Glutamatergic neuron (in vitro differentiated cells): ENCODE measurements around the gene SRGAP3. TPM values are rescaled to one million over a fixed set of nuclear protein-coding genes. Genes with fewer than 3 reads are reported as not detected.
A peak's percentile ranks its signal among the peaks of the same experiment; 100 is the strongest.
"Not testable (repeated sequence)": the region's sequence is repeated elsewhere in the genome, so short reads cannot be mapped to it uniquely, and the experiment has no call there.

Experiments
- DNase-seq: peaks from one replicate; pipeline ENCODE4 v3.0.0; 2022
- H3K27ac Mint-ChIP-seq: one replicate; pipeline ENCODE4 v1.8.0; 2020; ENCODE audit warnings: mild to moderate bottlenecking, mixed read lengths, inconsistent platforms; ENCODE audit not compliant: unreplicated experiment
- H3K27me3 Mint-ChIP-seq: one replicate; pipeline ENCODE4 v1.8.0; 2020; ENCODE audit warnings: mild to moderate bottlenecking, moderate library complexity, mixed read lengths, inconsistent platforms; ENCODE audit not compliant: unreplicated experiment
- H3K36me3 Mint-ChIP-seq: one replicate; pipeline ENCODE4 v1.8.0; 2020; ENCODE audit warnings: mild to moderate bottlenecking, mixed read lengths, inconsistent platforms; ENCODE audit not compliant: unreplicated experiment
- H3K4me1 Mint-ChIP-seq: one replicate; pipeline ENCODE4 v1.8.0; 2020; ENCODE audit warnings: mild to moderate bottlenecking, low read depth, mixed read lengths, inconsistent platforms; ENCODE audit not compliant: unreplicated experiment
- H3K4me3 Mint-ChIP-seq: one replicate; pipeline ENCODE4 v1.8.0; 2020; ENCODE audit warnings: mild to moderate bottlenecking, mixed read lengths, inconsistent platforms; ENCODE audit not compliant: unreplicated experiment
- H3K9me3 Mint-ChIP-seq: one replicate; pipeline ENCODE4 v1.8.0; 2020; ENCODE audit warnings: mild to moderate bottlenecking, moderate library complexity, mixed read lengths, inconsistent platforms; ENCODE audit not compliant: unreplicated experiment
- CTCF ChIP-seq: fragments of 200-600 bp; sonication (generic); IDR thresholded peaks from one replicate; pipeline ENCODE4 v1.5.0; 2021; ENCODE audit not compliant: partially characterized antibody, unreplicated experiment
- total RNA-seq: library from RNA; stranded (reverse); fragmentation: NEBNext Ultra II Directional; extraction: Animal tissue kit (Norgen Biotek cat#: 25700); gene quantifications from one replicate; pipeline ENCODE4 v1.2.1, GENCODE V29; 2021; ENCODE audit not compliant: unreplicated experiment

The SRGAP3 gene
- total RNA-seq, 1 donor from 2014 or later: 197 TPM

DNA sequence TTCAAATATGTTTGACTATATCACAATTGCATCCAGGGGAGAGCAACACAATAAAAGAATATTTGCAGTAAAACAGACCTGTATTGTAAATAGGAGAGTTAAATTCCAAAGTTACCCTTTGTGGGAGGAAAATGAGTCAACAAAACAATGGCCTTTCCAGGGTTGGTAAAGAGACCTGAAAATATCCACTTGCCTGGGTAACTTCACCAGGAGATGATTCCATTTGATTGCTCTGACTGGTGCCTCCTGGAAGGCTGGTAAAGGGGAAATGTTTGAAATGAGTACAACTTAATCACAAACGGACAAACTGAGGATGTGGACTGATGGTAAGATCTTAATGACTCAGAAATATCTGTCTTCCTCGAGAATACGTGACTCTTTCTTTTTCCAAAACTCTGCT, 43.6 kb upstream of the SRGAP3 start:
- peaks cover 23% of the 10 kb centered on the region for H3K4me1 Mint-ChIP-seq
- H3K36me3 Mint-ChIP-seq: no peaks in the 10 kb centered on the region
- no peak for TF ChIP-seq CTCF
- peaks cover 1% of the 10 kb centered on the region for H3K9me3 Mint-ChIP-seq
- H3K27ac Mint-ChIP-seq: peak overlapping the region; percentile 76
- no peaks in the 10 kb centered on the region for H3K27me3 Mint-ChIP-seq
- no peak for DNase-seq
- H3K4me3 Mint-ChIP-seq: no peak overlapping the region

DNA sequence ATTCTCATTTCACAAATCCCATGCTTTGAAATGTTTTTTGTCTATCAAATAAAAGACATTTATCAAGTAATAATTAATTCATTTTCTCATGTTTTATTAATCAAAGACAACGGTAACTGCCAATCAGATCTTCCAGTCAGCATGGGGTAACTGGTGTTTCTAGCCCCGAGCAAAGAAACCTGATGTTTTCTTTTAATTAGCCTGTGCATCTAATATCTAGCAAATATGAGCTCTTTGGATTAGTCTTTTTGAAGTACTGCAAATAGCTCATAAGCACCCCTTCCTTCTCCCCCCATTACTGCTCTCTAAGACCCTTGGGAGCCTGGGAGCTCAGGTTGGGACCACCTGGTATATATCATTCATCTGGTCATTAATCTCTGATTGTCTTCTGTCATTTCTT, 43.1 kb upstream of the SRGAP3 start:
- no peak for DNase-seq
- Mint-ChIP-seq H3K36me3 (no peaks in the 10 kb centered on the region), H3K9me3 (peaks cover 1% of the 10 kb centered on the region), H3K4me3 (peak overlapping the region; percentile 64), H3K27ac (peak overlapping the region; percentile 76), H3K27me3 (no peaks in the 10 kb centered on the region), H3K4me1 (peaks cover 23% of the 10 kb centered on the region)
- no peak for TF ChIP-seq CTCF

DNA sequence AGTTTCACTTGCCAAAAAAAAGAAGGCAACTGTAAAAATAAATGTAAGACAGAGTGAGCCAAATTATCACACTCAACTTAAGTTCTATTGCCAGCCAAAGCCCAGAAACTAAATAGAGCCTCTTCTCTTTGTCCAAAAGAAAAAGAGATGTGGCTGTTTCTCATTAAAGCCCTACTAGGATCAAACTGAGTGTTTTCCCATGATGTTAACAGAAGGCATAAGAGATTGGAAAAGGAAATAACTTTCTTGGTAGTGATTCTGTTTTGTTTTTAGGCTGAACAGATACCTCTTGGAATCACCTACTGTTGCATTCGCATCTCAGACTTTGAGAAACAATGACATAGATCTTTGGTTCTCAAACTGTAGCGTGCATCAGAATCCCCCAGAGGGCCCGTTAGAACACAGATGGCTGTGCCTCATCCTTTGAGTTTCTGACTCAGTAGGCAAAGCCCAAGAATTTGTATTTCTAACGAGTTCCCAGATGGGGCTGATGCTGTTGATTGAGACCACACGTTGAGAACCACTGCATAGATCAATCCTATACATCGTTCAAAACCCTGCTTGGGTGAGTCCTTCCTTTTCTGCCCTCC, 42.5 kb upstream of the SRGAP3 start:
- Mint-ChIP-seq H3K27ac (peak overlapping the region; percentile 76), H3K36me3 (no peaks in the 10 kb centered on the region), H3K27me3 (no peaks in the 10 kb centered on the region), H3K4me1 (peaks cover 23% of the 10 kb centered on the region), H3K4me3 (peak overlapping the region; percentile 64), H3K9me3 (peaks cover 1% of the 10 kb centered on the region)
- no peak for TF ChIP-seq CTCF
- no peak for DNase-seq

DNA sequence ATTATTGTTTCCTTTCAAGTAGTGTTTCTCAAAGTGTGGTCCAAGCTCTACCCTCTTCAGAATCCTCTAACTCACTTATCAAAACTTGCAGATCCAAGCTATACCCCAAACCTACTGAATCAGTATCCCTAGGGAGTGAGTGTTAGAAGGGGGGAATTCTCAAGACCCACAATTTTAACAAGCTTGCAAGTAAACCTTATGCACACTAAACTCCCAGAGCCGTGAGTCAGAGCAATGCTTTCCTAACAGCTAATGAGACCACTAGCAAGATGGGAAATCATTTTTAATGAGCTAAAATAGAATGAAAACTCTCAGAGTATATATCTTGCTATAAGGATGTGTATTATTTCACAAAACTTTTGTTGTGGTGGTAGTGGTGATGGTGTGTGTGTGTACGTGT, 41.1 kb upstream of the SRGAP3 start:
- no peak for DNase-seq
- Mint-ChIP-seq H3K4me3 (no peak overlapping the region), H3K27ac (no peak overlapping the region), H3K36me3 (no peaks in the 10 kb centered on the region), H3K27me3 (no peaks in the 10 kb centered on the region), H3K4me1 (peaks cover 23% of the 10 kb centered on the region), H3K9me3 (peaks cover 1% of the 10 kb centered on the region)
- no peak for TF ChIP-seq CTCF

- H3K27me3 Mint-ChIP-seq, H3K9me3 Mint-ChIP-seq, H3K4me3 Mint-ChIP-seq, H3K27ac Mint-ChIP-seq, DNase-seq, H3K4me1 Mint-ChIP-seq, H3K36me3 Mint-ChIP-seq: not testable (repeated sequence)
Observed at GRCh38 chr3:9281533-9281932, 32.1 kb upstream of the SRGAP3 start.
